ENCODE data around the gene KAZALD1.

DNA sequence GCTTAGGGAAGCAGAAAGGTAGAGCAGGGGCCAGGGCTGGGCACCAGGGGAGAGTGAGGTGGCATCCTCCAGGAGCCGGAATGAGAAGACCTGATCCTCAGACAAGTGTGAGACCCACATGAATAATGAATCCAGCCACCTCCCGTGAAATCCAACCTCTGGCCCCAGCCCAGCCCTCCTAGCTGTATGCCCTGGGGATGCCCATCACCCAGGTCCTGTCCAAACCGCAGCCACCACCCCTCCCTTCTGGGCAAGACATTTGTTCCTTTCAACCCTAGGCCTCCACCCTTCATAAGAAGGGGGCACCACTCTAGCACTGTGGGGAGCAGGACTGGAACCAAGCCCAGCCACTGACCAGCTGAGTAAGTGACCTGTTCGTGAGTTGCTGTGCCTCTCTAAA is 40.5 kb upstream of the KAZALD1 start:
- TF ChIP-seq CTCF (IDR thresholded peaks at IDR 0.05) (no peak), POLR2A (IDR thresholded peaks at IDR 0.05) (no peak), POLR2AphosphoS5 (IDR thresholded peaks at IDR 0.05) (no peak), EP300 (IDR thresholded peaks at IDR 0.05) (no peak)
